ENCODE results near the gene MYH9.

GRCh38 chr22:36404446-36404845 lies 16.7 kb upstream of the MYH9 start:
- no peak for TF ChIP-seq CTCF (IDR thresholded peaks at IDR 0.05 in 2 of 3, conservative IDR thresholded peaks at IDR 0.05 in 1 of 3; ENCODE audit: borderline replicate concordance in 1 of 3, insufficient read depth in 1 of 3, low read depth in 2 of 3, low read length in 2 of 3)
- TF ChIP-seq EZH2phosphoT487 (IDR thresholded peaks at IDR 0.05; ENCODE audit: borderline replicate concordance): no peak
- no peak for TF ChIP-seq YY1 (IDR thresholded peaks at IDR 0.05; ENCODE audit: extremely low read depth, insufficient replicate concordance, low read depth, low read length)

Data from HCT116 (cell line).